NCI-H345 treated with DMSO at 0.1 percent for 48 hours (cell line): Measurements from ENCODE around the gene FOXP1.

Experiments
- DNase-seq: peaks from one replicate; lab custom pipeline; 2025; ENCODE audit not compliant: unreplicated experiment; lab: John Stamatoyannopoulos, UW

Gene FOXP1

DNA sequence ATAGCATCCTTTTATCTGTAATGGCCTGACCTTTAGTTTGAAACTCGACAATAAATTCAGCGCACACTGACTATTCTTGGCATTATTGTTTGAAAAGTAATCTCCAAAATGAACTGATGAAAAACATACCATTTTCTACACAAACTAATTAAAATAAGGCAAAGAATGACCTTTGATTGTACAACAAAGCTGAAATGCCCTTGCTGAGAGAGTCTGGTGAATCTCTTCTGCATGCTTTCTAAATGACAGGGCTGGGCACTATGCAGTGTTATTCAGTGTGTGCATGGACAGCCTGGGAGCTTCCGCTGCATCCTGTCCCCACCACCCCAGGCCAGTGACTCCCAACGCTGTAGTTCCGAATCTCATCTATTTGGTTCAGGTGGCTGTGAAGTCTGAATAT is 530.8 kb downstream of the FOXP1 start:
- DNase-seq: no peak

- no peak for DNase-seq
These were observed 531.4 kb downstream of the FOXP1 start for GRCh38 chr3:71051893-71052687.

GRCh38 chr3:71051259-71051595 is 532.3 kb downstream of the FOXP1 start:
- DNase-seq: no peak

GRCh38 chr3:71050538-71051258 is 532.8 kb downstream of the FOXP1 start:
- DNase-seq: no peak

- no peak for DNase-seq
These were observed 533.4 kb downstream of the FOXP1 start for GRCh38 chr3:71050166-71050537.

GRCh38 chr3:71048948-71049347 is 534.6 kb downstream of the FOXP1 start:
- no peak for DNase-seq

- DNase-seq: no peak
These were observed 535.7 kb downstream of the FOXP1 start for GRCh38 chr3:71047616-71048531.

DNA sequence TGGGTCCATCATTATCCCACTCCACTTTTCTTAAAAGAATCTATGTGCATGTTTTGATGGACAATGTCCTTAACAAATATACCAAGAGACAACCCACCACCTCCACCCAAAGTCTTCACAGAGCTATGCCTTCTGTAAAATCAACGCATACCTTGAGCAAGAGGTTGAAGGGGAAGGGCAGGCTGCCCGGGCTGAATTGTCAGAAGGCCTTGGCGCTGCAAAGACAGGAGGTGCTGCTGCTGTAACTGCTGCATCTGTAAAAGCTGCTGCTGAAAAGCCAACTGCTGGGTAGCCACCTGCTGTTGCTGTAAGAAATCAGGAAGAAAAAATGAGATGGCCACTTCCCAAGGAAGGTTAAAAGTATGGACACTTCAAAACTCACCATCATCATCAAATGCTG is 536.7 kb downstream of the FOXP1 start:
- no peak for DNase-seq

- no peak for DNase-seq
These were observed 537.6 kb downstream of the FOXP1 start for GRCh38 chr3:71045917-71046282.

GRCh38 chr3:71045212-71045916 is 538.2 kb downstream of the FOXP1 start:
- DNase-seq: no peak

GRCh38 chr3:71042759-71043158 is 540.8 kb downstream of the FOXP1 start:
- DNase-seq: no peak

DNA sequence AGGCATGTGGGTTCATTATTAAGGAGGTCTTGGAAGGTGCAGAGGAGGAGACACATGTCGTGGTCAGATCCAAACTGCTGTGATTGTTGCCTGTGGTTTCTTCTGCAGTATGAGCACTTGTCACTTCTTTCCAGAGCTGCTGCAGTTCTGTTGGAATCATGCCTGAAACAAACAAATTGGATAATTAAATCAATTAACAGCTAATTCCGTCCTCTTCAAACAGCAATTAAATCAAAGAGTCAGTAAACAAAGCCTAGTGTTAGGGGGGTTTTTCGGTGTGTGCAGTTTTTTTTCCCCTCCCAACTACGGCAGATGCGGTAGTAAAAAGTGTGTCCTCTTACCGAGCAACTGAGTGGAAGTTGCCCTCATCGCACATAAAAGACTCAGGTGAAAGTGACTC is 542.2 kb downstream of the FOXP1 start:
- DNase-seq: no peak

GRCh38 chr3:71039332-71039731 is 544.2 kb downstream of the FOXP1 start:
- no peak for DNase-seq

GRCh38 chr3:71037775-71038174 is 545.8 kb downstream of the FOXP1 start:
- no peak for DNase-seq

- no peak for DNase-seq
These were observed 547.6 kb downstream of the FOXP1 start for GRCh38 chr3:71035886-71036285.

DNA sequence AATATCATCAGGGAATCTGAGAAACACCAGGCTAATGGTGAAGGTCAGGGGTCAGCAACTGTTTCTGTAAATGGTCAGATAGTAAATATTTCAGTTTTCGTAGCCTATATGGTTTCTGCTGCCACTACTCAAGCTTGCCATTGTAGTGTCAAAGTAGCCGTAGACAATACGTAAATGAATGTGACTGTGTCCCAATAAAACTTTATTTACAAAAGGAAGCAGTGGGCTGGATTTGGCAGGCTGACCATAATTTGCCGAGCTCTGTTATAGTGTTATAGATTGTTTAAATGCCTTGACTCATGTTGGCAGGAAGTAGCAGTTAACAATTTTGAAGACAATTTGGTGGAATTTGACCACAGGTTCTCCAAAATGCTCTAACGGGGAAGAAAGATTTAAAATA is 548.2 kb downstream of the FOXP1 start:
- no peak for DNase-seq

- DNase-seq: no peak
These were observed 549.8 kb downstream of the FOXP1 start for GRCh38 chr3:71033681-71034220.

- no peak for DNase-seq
These were observed 551.5 kb downstream of the FOXP1 start for GRCh38 chr3:71031914-71032521.

DNA sequence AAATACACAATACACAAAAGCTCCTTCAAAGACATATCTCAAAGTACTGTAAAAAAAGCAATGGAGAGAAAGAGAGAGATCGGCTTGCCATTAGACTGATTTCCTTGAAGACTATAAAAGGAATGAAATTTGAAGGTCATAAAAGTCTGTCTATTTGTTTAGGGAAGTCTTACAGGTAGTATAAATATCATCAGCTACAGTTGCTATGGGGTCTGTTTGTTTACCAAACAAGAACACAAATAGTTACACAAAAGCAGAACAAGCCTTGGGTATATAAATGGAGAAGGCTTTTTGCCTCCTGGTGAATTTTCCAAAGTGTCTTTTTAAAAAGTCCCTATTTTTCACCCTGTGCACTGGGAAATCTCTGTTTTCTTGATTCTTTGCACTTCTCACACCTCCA is 552.3 kb downstream of the FOXP1 start:
- DNase-seq: no peak

DNA sequence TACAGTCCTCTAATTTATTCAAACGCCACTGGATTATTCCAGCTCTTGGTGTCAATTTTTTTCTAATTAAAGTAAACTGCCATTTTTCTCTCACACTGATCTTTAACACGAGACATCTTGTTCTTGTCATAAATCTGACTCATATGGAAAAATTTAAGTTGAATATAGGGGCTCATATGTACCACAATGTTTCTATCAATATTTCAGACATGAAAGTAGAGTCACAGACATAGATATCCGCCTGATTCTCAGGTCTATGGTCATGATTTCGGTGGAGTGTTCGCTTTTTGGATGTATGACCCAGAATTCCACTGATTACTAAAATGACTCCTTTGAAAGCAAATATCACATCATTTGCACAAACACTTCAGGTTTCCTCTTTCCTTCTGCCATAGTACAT is 552.8 kb downstream of the FOXP1 start:
- no peak for DNase-seq
